SW480 (cell line): ENCODE data around the gene GPR39.

Experiments used
- DNase-seq: peaks from one replicate; pipeline ENCODE4 v3.0.0-alpha.2; 2016; ENCODE audit warnings: low spot score

Gene GPR39

DNA sequence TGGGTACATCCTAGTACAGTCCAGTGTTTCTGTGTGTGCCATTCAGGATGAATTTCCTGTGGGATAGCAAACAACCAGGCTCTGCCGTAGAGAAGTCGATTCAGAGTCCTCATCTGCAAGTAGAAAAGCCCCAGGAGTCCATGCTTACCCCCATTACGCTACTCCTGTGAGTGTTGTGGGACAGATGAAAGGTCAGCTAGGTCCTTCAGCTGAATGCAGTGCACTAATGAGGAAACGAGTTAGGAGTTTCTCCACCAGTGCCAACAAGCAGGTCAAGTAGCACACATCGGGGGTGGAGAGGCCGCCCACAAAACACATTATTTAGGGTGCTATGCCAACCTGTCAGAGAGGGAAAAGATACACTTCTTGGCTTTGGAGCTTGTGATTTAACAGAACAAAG, 2.5 kb upstream of the GPR39 start:
- DNase-seq, result no peak

DNA sequence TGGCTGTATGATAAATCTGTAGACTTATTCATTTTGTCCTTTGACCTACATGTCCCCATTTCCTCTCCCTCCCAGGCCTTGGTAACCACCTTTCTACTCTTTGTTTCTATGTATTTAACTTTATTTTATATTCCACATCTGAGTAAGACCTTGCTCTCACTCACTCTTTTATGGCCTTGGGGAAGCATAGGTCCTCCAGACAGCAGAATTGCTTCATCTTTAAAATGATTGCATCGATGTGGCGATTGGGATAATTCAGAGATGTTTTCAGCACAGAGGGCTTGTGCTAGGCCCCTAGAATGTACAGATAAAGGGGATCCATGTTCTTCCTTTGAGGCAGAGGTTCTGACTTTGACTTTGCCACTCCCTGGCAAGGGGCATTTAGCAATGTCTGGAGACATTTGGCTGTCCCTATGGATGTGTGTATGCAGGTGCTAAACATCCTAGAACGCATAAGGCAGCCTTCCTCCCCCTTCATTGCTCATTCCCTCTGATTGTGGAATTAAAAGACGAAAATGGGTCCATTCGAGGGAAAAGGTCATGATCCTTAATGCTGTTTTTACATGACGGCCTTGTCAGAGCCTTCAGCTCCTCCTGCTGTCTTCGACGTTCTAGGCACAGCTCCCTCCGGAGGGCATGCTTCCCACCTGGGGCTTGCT, 1.2 kb upstream of the GPR39 start:
- DNase-seq, result peak; percentile 16

DNA sequence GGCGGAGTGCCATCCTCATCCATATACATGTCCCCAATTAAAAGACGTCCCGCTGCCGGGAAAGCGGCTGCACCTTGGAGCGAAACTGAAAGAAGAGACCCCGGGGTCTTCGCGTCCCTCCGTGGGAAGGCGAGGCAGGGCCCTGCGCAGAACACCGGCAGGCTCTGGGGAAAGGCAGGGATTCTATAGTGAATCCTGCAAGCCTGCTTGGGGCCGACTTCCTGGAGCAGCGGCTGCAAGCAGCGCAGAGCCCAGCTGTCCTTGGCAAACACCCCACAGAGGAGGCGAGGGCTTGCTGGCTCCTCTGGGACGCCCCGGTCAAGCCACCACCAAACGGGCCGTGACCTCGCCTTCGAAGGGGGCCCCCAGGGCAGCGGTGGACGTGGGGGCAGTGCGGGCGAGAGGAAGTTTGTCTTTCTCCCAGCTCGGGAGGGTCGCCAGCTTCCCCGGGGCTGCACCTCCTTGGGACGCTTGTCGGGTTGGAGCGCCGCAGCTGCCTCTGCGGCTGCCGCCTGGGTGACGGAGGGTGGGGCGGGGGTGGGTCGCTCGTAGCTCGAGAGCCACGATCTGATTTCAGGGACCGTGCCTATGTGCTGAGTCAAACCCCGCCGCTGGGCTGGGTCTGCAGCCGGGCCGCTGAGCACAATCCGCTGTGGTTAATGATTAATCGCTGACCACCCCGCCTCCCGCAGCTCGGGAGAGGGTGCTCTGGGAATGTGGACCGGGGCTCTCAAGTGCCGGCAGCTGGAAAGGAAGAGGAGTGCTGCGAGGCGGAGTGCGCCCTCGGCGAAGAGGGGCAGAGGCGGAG, 486 bp upstream of the GPR39 start:
- peak; percentile 96 for DNase-seq

DNA sequence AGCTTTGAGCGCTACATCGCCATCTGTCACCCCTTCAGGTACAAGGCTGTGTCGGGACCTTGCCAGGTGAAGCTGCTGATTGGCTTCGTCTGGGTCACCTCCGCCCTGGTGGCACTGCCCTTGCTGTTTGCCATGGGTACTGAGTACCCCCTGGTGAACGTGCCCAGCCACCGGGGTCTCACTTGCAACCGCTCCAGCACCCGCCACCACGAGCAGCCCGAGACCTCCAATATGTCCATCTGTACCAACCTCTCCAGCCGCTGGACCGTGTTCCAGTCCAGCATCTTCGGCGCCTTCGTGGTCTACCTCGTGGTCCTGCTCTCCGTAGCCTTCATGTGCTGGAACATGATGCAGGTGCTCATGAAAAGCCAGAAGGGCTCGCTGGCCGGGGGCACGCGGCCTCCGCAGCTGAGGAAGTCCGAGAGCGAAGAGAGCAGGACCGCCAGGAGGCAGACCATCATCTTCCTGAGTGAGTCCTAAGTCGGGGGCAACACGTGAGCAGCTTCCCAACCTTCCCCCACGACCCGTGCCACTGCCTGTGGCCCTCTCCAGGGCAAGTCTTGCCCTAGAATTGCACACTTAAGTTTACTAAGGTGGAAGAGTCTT, 928 bp downstream of the GPR39 start:
- no peak for DNase-seq

DNA sequence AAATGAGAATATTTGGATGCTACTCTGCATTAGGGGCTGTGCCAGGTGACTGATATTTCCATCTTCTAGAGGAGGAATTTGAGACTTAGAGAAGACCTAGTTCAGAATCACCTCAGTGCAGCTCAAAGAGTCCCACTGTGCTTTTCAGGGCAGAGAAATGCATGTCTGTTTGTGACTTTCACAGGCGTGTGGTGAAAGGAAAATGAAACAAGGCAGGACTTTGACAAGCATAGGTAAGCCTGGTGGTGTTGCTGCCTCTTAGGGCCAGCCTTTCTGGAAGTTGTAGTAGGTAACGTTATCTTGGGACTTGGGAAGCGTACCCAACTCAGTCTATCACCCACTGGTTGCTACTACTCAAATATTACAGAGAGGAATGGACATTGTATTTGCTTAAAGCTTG, 2.6 kb downstream of the GPR39 start:
- DNase-seq, result no peak

DNA sequence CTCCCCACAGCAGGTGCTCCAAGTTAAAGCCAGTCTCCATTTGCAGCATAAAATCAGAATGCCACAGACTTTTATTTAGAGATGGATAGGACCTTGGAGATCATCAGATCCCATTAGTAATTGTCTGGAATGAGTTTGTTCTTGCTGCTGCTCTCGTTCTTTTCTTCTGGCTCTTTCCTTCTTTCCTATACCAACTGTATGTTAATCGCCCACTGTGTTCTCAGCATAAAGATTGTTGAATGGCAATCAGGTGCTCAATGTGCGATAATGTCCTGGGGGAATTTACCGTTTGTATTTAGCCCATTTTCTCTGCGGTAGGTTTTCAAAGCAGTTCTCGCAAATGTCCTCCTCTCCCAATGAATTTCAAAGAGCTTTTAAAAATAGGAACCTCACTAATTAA, 3.3 kb downstream of the GPR39 start:
- DNase-seq, result no peak

DNA sequence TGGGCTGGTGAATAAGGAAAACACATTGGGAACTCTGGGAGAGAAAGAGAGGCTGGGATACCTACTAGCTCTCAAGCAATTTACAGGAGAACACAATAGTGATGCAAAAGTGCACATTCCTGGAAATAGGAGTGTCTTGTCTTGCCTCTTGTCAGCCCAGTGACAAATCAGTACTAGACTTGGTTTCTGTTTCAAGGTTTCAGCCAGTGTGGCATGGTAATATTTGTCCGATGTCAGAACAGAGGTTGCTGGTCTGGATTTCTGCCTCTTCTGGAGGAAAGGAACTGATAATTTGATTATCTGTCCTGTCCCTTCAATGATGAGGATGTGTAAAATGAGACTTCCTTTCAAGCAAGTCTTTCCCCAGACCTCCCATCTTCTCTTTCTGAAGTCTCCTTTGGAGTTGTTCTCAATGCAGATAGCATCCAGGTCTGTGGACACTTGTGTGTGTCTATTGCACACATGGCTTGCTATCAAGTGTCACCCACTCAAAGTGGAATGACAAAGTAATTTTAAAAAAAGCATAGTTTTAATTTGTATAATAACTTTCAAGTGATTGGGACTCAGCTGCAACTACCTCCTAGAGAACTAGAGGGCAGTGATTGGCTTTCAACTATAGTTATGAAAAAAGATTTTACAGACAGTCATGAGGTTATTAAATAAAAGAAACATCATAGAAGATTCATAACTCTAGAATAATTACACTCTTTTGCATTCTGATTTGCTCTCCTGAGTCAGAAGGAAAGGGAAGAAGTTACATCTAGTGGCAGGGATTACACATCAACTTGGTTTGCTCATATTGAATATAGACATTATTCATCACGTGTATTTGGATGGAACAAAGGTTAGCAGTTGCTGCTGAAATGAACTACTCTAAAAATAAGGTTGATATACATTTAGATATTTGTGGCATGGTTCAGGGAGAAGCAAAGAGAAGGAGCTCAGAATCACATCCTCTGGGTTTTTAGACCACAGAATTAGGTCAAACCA, 4.5 kb downstream of the GPR39 start:
- no peak for DNase-seq

DNA sequence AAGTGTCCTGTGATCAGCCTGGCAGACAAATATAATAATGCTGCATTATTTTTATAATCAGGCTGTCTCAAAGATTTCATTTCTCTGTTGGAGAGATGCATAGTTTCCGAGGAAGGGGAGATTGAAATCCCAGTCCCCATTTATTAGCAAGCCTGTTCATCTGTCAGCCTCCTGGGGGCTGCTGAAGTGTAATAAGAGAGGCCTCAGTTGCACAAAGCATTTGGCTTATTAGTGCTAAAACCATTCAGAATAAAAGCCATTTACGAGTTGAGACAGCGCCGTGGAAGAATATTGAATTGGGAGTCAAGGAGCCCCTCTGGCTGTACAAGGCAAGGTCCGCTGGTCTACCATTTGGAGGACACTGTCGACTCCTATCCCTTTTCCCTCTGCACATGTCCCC, 6.1 kb downstream of the GPR39 start:
- DNase-seq, result no peak

DNA sequence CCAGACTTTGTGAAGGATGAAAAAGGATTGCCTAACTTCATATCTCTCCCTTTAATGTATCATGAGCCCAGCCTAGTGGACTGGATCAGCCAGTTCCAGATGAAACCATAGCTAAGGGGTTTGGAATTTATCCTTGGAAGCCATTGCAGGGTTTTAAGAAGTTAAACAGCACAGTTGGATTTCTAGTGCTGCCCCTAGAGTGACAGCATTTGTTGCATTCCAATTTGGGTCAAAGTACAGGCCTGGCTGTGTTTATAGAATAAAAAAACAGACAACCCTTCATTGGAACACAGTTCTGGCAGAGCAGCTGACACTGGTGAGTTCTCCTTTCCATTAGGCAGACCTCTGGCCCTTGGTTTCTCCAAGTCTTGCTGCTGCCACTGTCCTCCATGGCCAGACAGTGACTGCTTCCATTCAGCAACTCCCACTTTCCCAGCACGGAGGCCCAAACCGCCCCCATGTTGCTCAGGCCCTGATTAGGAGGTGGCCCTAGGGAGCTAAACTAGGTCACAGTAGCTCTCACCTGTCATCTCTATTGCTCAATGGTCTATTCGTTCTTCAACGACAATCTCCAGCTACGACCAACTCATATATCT, 8.0 kb downstream of the GPR39 start:
- no peak for DNase-seq

DNA sequence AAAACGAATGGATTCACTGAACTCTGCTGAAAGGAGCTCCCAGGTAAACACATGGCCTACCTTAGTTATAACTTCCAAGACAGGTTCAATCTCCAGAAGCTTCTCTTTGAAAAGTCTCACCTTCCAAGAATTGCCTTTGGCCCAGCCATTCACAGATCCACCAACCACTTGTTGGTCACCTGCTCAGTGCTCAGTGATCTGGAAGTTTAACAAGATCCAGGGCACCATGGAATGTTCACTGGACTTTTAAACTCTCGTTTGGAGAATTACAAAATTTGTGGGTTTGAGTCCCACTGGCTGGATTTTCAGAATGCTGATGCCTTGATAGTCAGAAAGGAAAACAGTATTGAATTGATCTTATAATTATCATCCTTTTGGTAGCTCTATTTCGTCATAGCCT, 9.4 kb downstream of the GPR39 start:
- no peak for DNase-seq

DNA sequence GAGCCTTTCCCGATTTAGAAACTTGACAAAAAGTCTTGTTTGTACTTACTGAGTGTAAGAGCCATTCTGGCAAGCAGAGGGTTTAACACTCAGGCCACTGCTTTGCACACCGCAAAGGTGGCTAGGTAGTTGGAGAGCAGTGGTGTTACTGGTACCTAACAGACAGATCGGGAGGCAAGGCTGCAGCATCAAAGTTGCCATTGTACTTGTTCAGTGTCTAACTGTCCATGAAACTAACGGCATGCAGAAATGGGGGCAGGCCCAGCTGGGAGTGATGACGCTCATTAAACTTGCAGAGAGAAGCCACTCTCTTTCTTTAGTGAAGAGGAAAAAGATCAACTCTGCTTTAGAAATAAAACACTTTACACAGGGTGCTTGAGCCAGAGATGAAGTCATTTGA, 10.1 kb downstream of the GPR39 start:
- no peak for DNase-seq

DNA sequence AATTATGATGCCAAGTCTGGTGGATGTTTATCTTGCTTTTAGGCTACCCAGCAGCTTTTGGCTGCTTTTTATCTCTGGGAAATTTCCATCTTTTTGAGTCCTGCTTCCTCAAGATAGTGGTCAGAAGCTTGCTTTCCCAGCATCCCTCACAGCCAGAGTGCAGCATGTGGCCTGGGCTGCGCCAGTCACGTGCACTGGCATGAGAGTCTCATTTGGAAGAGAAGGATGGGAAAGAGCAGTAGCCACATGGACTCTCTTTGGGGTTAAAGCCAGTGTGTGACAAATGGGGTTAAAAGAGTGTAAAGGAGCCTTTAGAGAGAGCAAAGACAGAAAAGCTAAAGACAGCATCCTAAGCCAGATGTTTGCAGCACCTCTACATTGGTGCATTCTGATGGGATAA, 12.7 kb downstream of the GPR39 start:
- DNase-seq, result no peak

DNA sequence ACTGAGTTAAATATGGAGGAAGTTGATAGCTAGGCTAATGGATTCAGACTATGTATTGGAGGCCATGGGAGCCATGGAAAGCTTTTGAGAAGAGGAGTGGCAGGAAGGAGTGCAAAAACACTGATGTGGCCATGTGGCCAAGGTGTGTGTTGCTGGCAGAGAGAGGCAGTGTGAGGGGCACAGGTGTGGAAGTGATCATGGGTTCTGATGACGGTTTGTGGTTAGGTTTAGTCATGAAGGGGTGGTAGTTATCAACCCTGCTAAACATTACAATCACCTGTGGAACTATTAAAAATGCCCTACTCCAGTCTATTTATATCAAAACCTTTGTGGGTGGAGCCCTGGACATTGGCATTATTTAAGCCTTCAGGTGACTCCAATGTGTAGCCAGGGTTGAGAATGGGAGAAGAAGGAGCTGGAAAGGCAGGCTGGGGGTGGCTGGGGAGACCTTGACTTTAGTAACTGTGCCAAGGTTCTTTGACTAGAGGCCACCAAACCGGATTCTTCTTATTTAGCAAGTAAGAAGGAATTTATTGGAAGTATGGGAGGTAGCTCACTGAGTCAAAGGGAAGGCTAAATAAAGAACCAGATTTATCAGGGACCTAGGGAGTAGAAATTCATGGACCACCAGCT, 13.5 kb downstream of the GPR39 start:
- peak; percentile 34 for DNase-seq

DNA sequence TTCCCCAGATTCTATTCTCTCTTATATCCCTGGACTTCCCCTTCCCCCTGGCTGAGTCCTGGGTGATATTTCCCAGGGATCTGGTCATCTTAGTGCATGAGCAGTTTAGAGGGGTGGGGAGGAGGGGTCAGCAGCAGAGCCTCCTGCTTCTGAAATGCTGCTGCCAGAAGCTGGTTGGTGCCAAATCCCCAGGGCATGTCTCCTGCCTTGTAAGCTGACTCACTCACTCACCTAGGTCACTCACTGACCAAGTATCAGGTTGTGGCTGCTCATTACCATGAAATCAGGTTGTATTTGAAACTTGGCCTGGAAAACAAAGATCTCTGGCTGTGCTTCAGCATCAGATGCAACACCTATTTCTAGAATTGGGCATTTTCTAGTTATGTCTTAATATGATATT, 14.3 kb downstream of the GPR39 start:
- no peak for DNase-seq

DNA sequence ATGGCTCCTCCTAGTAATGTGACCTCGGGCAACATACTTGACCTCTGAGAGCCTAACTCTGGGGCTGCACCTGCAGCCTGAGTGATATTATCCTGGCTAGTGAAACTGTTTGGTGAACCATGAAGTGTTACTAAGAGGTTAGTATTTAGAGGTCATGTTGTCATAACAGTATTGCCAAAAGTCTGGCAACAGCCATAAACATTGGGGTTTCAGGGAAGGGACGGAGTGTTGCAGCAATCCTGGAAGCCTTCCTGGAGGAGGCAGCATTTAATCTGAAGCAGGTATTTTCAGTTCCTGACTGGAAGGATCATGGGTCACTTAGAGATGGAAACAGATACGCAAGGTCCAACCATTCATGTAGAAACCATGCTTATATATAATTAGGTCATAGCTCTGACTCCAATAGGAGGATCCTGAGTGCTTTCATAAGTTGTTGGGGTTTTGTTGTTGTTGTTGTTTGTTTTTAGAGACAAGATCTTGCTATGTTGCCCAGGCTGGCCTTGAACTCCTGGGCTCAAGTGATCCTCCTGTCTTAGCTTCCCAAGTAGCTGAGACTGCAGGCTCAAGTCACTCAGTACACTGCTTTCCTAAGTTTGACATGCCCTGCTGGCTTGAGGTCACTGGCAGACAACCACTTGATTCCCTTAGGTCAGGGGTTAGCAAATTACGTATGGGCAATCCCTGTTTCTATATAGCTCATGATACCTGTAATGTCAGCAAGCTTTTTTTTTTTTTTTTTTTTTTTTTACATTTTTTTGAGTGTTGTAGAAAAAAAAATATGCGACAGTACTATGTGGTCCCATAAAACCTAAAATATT, 21.5 kb downstream of the GPR39 start:
- no peak for DNase-seq

DNA sequence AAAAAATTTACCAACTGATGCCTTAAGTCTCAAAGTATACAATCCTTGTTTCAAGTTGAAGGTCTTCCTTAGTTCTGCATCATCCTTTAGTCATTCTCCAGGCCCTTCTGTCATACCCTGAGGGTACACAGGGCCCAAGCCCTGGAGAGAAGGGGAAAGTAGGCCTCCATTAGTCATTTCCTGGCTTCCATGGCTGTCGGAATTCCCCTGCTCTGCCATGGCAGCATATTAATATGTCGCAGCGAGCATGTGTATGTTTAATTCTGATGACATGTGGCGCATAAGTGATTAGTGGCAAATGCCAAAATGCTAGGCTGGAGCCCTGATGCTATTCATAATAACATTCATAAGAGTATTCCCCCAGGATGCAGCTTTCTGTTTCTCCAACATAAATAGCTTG, 22.1 kb downstream of the GPR39 start:
- DNase-seq, result peak; percentile 46

DNA sequence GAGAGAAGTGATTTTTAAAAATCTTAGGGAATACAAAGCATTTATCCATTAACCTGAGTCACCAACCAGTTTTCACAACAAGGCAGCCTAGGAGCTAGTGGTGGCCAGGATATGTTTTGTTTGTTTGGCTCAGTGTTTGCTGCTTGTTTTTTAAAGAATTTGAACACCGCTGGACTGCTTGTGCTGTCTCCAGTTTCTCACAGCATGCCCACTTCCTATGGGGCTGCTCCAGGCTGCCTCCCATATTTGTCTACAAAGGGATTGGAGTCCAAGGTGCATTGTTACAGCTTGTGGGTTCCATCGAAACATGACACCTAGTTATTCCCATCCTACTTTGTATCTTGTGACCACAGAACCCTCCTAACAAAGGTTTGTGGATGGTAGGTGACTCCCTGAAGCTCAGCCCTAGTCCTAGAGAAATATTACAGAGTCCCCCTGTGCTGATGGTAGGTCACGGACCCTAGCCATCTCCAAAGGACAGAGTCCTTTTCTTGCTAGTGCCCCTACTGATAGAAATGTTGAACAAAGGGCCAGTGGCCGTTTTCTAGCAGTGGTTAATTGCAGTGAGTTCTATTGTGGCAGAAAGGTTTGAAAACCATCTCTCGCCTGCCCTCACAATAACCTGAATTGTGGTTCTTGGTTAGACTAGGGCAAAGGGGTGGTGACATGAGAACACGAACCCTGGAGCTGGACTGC, 23.2 kb downstream of the GPR39 start:
- peak; percentile 85 for DNase-seq

DNA sequence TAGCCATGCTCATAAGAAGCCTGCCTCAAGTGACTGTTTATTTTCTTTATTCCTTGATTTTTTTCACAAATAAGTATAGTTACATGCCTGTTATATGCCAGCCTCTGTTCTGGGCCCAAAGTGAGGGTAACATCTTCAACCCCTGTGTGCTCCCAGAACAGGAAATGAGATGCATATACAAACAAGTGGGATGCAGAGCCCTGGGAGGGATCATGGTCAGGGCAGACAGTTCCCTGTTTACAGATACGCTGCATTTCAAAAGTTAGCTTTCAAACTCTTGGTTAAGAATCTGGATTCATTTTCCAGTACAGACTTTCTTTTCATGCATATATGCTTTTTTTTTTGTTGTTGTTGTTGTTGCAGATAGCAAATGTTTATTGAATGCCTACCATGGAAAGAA, 24.4 kb downstream of the GPR39 start:
- DNase-seq, result no peak

DNA sequence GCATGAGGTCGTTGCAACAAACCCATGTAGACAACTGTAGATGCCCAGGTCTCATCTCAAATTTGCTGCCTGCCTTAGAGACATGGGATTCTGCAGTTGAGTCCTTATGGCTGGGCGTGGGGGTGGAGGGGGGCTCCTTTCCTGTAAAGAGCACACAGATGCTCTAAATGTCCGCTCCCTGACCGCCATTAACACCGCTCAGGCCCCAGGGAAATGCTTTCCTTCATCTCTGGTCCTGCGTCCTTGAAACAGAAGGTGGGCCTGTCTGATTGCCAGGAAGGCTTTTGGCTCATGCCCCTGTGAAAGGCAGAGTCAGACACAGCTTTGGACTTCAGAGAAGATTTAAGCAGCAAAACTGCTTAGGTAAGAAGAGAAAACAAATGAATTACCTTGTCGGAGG, 25.7 kb downstream of the GPR39 start:
- no peak for DNase-seq

DNA sequence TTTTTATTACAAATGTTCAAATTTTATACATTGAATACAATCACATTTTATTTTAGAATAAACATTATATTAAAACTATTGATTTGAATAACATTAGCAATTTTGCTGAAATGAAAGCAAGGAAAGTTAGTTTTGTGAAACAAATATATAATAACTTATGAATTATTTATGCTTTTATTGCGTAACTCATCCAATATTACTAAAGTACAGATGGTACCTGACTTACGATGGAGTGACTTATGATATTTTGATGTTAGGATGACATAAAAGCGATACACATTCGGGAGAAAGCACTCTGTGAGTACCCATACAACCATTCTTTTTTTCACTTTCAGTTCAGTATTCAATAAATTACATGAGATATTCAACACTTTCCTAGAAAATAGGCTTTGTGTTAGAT, 26.5 kb downstream of the GPR39 start:
- DNase-seq, result no peak
